OCI-LY1 (cell line): ENCODE results near the gene OSTN.
"Not testable (repeated sequence)": the region's sequence is repeated elsewhere in the genome, so short reads cannot be mapped to it uniquely, and the experiment has no call there.

Source experiments
- EZH2 ChIP-seq: fragments of 200-600 bp; sonication (generic), shearing (Covaris generic); IDR thresholded peaks from 2 replicates; pipeline ENCODE4 v1.8.0; 2017; ENCODE audit warnings: borderline replicate concordance, mixed run types, mild to moderate bottlenecking, antibody characterized with exemption, low read length, moderate library complexity, mixed read lengths
- TF ChIP-seq, protein P1 (sequence below): fragments of 200-600 bp; sonication (generic), shearing (Covaris generic); IDR thresholded peaks from 2 replicates; pipeline ENCODE4 v1.5.1; 2017; ENCODE audit warnings: mild to moderate bottlenecking, antibody characterized with exemption, low read length, moderate library complexity, mixed read lengths

DNA sequence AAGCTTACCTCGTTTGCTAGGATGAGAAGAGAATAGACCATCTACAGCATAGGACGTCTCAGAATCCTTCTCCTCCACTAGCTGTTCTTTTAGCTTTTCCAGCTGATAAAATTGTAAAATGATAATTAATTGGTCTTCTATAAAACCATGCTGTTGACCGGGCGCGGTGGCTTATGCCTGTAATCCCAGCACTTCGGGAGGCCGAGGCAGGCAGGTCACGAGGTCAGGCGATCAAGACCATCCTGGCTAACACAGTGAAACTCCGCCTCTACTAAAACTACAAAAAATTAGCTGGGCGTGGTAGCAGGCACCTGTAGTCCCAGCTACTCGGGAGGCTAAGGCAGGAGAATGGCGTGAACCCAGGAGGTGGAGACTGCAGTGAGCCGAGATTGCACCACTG lies 76.2 kb downstream of the OSTN start:
- TF ChIP-seq, protein P1, sequence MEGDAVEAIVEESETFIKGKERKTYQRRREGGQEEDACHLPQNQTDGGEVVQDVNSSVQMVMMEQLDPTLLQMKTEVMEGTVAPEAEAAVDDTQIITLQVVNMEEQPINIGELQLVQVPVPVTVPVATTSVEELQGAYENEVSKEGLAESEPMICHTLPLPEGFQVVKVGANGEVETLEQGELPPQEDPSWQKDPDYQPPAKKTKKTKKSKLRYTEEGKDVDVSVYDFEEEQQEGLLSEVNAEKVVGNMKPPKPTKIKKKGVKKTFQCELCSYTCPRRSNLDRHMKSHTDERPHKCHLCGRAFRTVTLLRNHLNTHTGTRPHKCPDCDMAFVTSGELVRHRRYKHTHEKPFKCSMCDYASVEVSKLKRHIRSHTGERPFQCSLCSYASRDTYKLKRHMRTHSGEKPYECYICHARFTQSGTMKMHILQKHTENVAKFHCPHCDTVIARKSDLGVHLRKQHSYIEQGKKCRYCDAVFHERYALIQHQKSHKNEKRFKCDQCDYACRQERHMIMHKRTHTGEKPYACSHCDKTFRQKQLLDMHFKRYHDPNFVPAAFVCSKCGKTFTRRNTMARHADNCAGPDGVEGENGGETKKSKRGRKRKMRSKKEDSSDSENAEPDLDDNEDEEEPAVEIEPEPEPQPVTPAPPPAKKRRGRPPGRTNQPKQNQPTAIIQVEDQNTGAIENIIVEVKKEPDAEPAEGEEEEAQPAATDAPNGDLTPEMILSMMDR = not testable (repeated sequence)
- not testable (repeated sequence) for TF ChIP-seq EZH2
